ENCODE data around the gene SRRD.

SRRD gene

GRCh38 chr22:26502688-26503561 lies 19.2 kb downstream of the SRRD start:
- Histone ChIP-seq H2AFZ (ENCODE audit: low read length, unreplicated experiment) (no peak overlapping the region), H3K79me2 (ENCODE audit: control insufficient read depth, insufficient read depth, low read length, unreplicated experiment) (no peaks in the 10 kb centered on the region), H3K27ac (ENCODE audit: low read depth, low read length) (no peak overlapping the region), H3K27me3 (ENCODE audit: insufficient read depth, low read length) (no peaks in the 10 kb centered on the region), H3K4me1 (ENCODE audit: control insufficient read depth, insufficient read depth, low read length, unreplicated experiment) (no peaks in the 10 kb centered on the region), H3K36me3 (ENCODE audit: insufficient read depth, low read length) (peaks cover 11% of the 10 kb centered on the region), H3K4me3 (ENCODE audit: low read depth, low read length) (no peak overlapping the region)

- Histone ChIP-seq H3K4me1 (ENCODE audit: control insufficient read depth, insufficient read depth, low read length, unreplicated experiment) (no peaks in the 10 kb centered on the region), H2AFZ (ENCODE audit: low read length, unreplicated experiment) (no peak overlapping the region), H3K36me3 (ENCODE audit: insufficient read depth, low read length) (peaks cover 11% of the 10 kb centered on the region), H3K79me2 (ENCODE audit: control insufficient read depth, insufficient read depth, low read length, unreplicated experiment) (no peaks in the 10 kb centered on the region), H3K27me3 (ENCODE audit: insufficient read depth, low read length) (no peaks in the 10 kb centered on the region), H3K4me3 (ENCODE audit: low read depth, low read length) (no peak overlapping the region), H3K27ac (ENCODE audit: low read depth, low read length) (no peak overlapping the region)
These were observed 20.1 kb downstream of the SRRD start for GRCh38 chr22:26503758-26504157.

GRCh38 chr22:26508148-26508547 lies 24.5 kb downstream of the SRRD start:
- Histone ChIP-seq H3K4me1 (ENCODE audit: control insufficient read depth, insufficient read depth, low read length, unreplicated experiment) (peaks cover 10% of the 10 kb centered on the region), H3K27ac (ENCODE audit: low read depth, low read length) (no peak overlapping the region), H3K36me3 (ENCODE audit: insufficient read depth, low read length) (no peaks in the 10 kb centered on the region), H2AFZ (ENCODE audit: low read length, unreplicated experiment) (no peak overlapping the region), H3K4me3 (ENCODE audit: low read depth, low read length) (no peak overlapping the region), H3K27me3 (ENCODE audit: insufficient read depth, low read length) (no peaks in the 10 kb centered on the region), H3K79me2 (ENCODE audit: control insufficient read depth, insufficient read depth, low read length, unreplicated experiment) (peaks cover 23% of the 10 kb centered on the region)

GRCh38 chr22:26512149-26512793 lies 28.6 kb downstream of the SRRD start, which contains the start of gene TFIP11:
Gene TFIP11 (minus strand): TSS chr22:26512473. CDS start chr22:26510272, 2,201 bp downstream.
- peaks cover 28% of the 10 kb centered on the region for H3K79me2 ChIP-seq (ENCODE audit: control insufficient read depth, insufficient read depth, low read length, unreplicated experiment)
- peak within 1 kb of the TSS; percentile 98 for H3K4me3 ChIP-seq (ENCODE audit: low read depth, low read length)
- H2AFZ ChIP-seq (ENCODE audit: low read length, unreplicated experiment), result peak within 1 kb of the TSS; percentile 97
- peaks cover 18% of the 10 kb centered on the region for H3K4me1 ChIP-seq (ENCODE audit: control insufficient read depth, insufficient read depth, low read length, unreplicated experiment)
- peak within 1 kb of the TSS; percentile 50 for H3K27ac ChIP-seq (ENCODE audit: low read depth, low read length)
- H3K36me3 ChIP-seq (ENCODE audit: insufficient read depth, low read length), result no peaks in the 10 kb centered on the region
- no peaks in the 10 kb centered on the region for H3K27me3 ChIP-seq (ENCODE audit: insufficient read depth, low read length)

- Histone ChIP-seq H3K27ac (ENCODE audit: low read depth, low read length) (no peak overlapping the region), H2AFZ (ENCODE audit: low read length, unreplicated experiment) (no peak overlapping the region), H3K4me1 (ENCODE audit: control insufficient read depth, insufficient read depth, low read length, unreplicated experiment) (peaks cover 18% of the 10 kb centered on the region), H3K79me2 (ENCODE audit: control insufficient read depth, insufficient read depth, low read length, unreplicated experiment) (peaks cover 28% of the 10 kb centered on the region), H3K4me3 (ENCODE audit: low read depth, low read length) (peak overlapping the region; percentile 98), H3K27me3 (ENCODE audit: insufficient read depth, low read length) (no peaks in the 10 kb centered on the region), H3K36me3 (ENCODE audit: insufficient read depth, low read length) (no peaks in the 10 kb centered on the region)
These were observed 30.2 kb downstream of the SRRD start for GRCh38 chr22:26513838-26514237.

GRCh38 chr22:26514419-26515161 lies 30.9 kb downstream of the SRRD start:
- Histone ChIP-seq H3K27ac (ENCODE audit: low read depth, low read length) (no peak overlapping the region), H2AFZ (ENCODE audit: low read length, unreplicated experiment) (no peak overlapping the region), H3K79me2 (ENCODE audit: control insufficient read depth, insufficient read depth, low read length, unreplicated experiment) (peaks cover 28% of the 10 kb centered on the region), H3K27me3 (ENCODE audit: insufficient read depth, low read length) (no peaks in the 10 kb centered on the region), H3K4me1 (ENCODE audit: control insufficient read depth, insufficient read depth, low read length, unreplicated experiment) (peaks cover 18% of the 10 kb centered on the region), H3K4me3 (ENCODE audit: low read depth, low read length) (no peak overlapping the region), H3K36me3 (ENCODE audit: insufficient read depth, low read length) (no peaks in the 10 kb centered on the region)

GRCh38 chr22:26515931-26516330 lies 32.3 kb downstream of the SRRD start:
- no peak overlapping the region for H2AFZ ChIP-seq (ENCODE audit: low read length, unreplicated experiment)
- H3K79me2 ChIP-seq (ENCODE audit: control insufficient read depth, insufficient read depth, low read length, unreplicated experiment), result peaks cover 21% of the 10 kb centered on the region
- H3K27ac ChIP-seq (ENCODE audit: low read depth, low read length), result no peak overlapping the region
- no peaks in the 10 kb centered on the region for H3K27me3 ChIP-seq (ENCODE audit: insufficient read depth, low read length)
- H3K4me3 ChIP-seq (ENCODE audit: low read depth, low read length), result no peak overlapping the region
- peaks cover 16% of the 10 kb centered on the region for H3K4me1 ChIP-seq (ENCODE audit: control insufficient read depth, insufficient read depth, low read length, unreplicated experiment)
- H3K36me3 ChIP-seq (ENCODE audit: insufficient read depth, low read length), result no peaks in the 10 kb centered on the region

DNA sequence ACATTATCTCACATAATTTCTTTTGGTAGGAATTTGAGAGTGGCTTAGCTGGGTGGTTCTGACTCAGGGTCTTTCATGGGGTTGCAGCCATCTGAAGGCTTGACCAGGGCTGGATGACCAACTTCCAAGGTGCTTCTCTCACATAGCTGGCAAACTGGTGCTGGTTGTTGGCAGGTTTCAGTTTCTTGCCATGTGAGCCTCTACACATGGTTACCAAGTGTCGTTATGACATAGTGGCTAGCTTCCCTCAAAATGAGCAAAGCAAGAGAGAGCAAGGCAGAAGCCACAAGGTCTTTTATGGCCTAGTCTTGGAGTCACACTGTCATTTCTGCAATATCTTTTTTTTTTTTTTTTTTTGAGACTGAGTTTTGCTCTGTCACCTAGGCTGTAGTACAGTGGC lies 32.8 kb downstream of the SRRD start:
- Histone ChIP-seq H3K4me1 (ENCODE audit: control insufficient read depth, insufficient read depth, low read length, unreplicated experiment) (peaks cover 13% of the 10 kb centered on the region), H3K36me3 (ENCODE audit: insufficient read depth, low read length) (no peaks in the 10 kb centered on the region), H3K27ac (ENCODE audit: low read depth, low read length) (no peak overlapping the region), H3K79me2 (ENCODE audit: control insufficient read depth, insufficient read depth, low read length, unreplicated experiment) (peaks cover 16% of the 10 kb centered on the region), H3K4me3 (ENCODE audit: low read depth, low read length) (no peak overlapping the region), H2AFZ (ENCODE audit: low read length, unreplicated experiment) (no peak overlapping the region), H3K27me3 (ENCODE audit: insufficient read depth, low read length) (no peaks in the 10 kb centered on the region)

DNA sequence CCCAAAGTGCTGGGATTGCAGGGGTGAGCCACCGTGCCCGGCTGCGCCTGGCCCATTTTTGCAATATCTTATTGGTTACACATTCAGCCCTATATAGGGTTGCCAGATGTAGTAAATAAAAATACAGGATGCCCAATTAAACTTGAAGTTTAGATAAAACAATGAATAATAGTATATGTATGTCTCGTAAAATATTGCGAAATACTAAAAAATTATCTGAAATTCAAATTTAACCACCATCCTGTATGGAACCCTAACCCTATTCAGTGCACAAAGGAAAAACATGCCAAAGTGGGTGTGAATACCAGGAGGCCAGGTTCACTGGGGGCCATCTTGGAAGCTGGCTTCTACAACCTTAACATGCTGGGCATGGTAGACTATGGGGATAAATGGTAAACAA lies 33.8 kb downstream of the SRRD start:
- no peak overlapping the region for H3K4me3 ChIP-seq (ENCODE audit: low read depth, low read length)
- H3K79me2 ChIP-seq (ENCODE audit: control insufficient read depth, insufficient read depth, low read length, unreplicated experiment), result peaks cover 8% of the 10 kb centered on the region
- H3K27me3 ChIP-seq (ENCODE audit: insufficient read depth, low read length), result no peaks in the 10 kb centered on the region

GRCh38 chr22:26522012-26522411 lies 38.3 kb downstream of the SRRD start:
- Histone ChIP-seq H3K4me1 (ENCODE audit: control insufficient read depth, insufficient read depth, low read length, unreplicated experiment) (no peaks in the 10 kb centered on the region), H3K27ac (ENCODE audit: low read depth, low read length) (no peak overlapping the region), H2AFZ (ENCODE audit: low read length, unreplicated experiment) (no peak overlapping the region), H3K36me3 (ENCODE audit: insufficient read depth, low read length) (no peaks in the 10 kb centered on the region), H3K4me3 (ENCODE audit: low read depth, low read length) (no peak overlapping the region), H3K27me3 (ENCODE audit: insufficient read depth, low read length) (no peaks in the 10 kb centered on the region), H3K79me2 (ENCODE audit: control insufficient read depth, insufficient read depth, low read length, unreplicated experiment) (no peaks in the 10 kb centered on the region)

More for the DNA sequence above, 33.8 kb downstream of the SRRD start:
- Histone ChIP-seq H2AFZ (ENCODE audit: low read length, unreplicated experiment) (no peak overlapping the region), H3K36me3 (ENCODE audit: insufficient read depth, low read length) (no peaks in the 10 kb centered on the region), H3K4me1 (ENCODE audit: control insufficient read depth, insufficient read depth, low read length, unreplicated experiment) (peaks cover 13% of the 10 kb centered on the region), H3K27ac (ENCODE audit: low read depth, low read length) (no peak overlapping the region)
